Spleen (tissue), 3 donors: ENCODE results near the gene CSTPP1.

Source experiments
- POLR2A ChIP-seq, 3 donors: fragments of 450-650 bp; IDR thresholded peaks; one replicate each; pipeline ENCODE4 v1.5.1; 2017; ENCODE audit warnings: antibody characterized with exemption in 3 of 3, mild to moderate bottlenecking in 1 of 3
- POLR2AphosphoS5 ChIP-seq, 3 donors: sonication (generic); formaldehyde crosslinking; IDR thresholded peaks; one replicate each; pipeline ENCODE4 v1.5.1; 2017; ENCODE audit warnings: antibody characterized with exemption in 3 of 3

- TF ChIP-seq POLR2AphosphoS5 (IDR thresholded peaks at IDR 0.05) (no peak), POLR2A (IDR thresholded peaks at IDR 0.05) (no peak)
These were observed 171.2 kb downstream of the CSTPP1 start for GRCh38 chr11:47107744-47108143.
